Gastroesophageal sphincter (tissue), 3 donors: ENCODE results near the gene SNX33.

Source experiments
- CTCF ChIP-seq, 4 experiments: fragments of 200-600 bp in 2 of 4; fragments of 450-650 bp in 2 of 4; sonication (generic) in 1 of 4; IDR thresholded peaks; one replicate each; pipeline ENCODE4 v1.5.1; 2017 to 2019; ENCODE audit warnings: antibody characterized with exemption in 4 of 4, mild to moderate bottlenecking in 2 of 4, moderate library complexity in 2 of 4
- POLR2A ChIP-seq, 2 donors: fragments of 450-650 bp; IDR thresholded peaks; one replicate each; pipeline ENCODE4 v1.6.1; 2017; ENCODE audit warnings: antibody characterized with exemption in 2 of 2, mild to moderate bottlenecking in 2 of 2, moderate library complexity in 1 of 2
- POLR2AphosphoS5 ChIP-seq: sonication (generic); formaldehyde crosslinking; IDR thresholded peaks from one replicate; pipeline ENCODE4 v1.6.1; 2017; ENCODE audit warnings: antibody characterized with exemption

- TF ChIP-seq CTCF (IDR thresholded peaks at IDR 0.05) (no peak), POLR2A (IDR thresholded peaks at IDR 0.05) (no peak), POLR2AphosphoS5 (no peak)
Measured at GRCh38 chr15:75669879-75670212, 22.1 kb downstream of the SNX33 start.
